CD4-positive, alpha-beta T cell treated with Interleukin-4 for 1 hour (primary cell): Measurements from ENCODE around the gene ZNF605.
"Not testable (repeated sequence)": the region's sequence is repeated elsewhere in the genome, so short reads cannot be mapped to it uniquely, and the experiment has no call there.

Source experiments
- DNase-seq, 2 donors: peaks; one replicate each; pipeline ENCODE4 v3.0.0-alpha.2; 2020 to 2022

Gene ZNF605

DNA sequence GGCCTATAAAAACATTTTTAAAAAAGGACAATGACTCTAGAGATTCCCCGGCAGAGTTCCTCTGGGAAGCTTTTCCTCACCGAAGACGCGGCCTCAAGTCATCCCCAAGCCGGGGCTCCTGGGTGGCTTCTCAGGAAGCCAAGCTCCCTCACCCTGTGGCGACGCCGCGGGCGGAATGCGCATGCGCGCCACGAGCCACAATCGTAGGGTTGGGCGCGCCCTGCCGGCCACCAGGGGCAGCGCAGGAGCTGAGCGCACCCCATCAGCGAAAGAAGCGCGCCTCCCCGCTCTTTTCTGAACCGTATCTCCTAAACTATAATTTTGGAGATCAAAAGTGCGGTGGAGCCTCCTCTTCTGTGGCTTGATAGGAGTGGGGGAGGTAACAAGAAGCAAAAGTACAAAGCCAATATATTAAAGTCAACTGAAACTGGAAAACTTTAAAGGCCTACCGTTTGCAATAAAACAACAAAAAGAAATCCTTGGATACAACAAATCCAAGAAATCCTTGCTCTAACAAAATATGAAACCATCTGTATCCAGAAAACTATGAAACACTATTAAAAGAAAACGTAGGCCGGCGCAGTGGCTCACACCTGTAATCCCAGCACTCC lies 51.3 kb downstream of the ZNF605 start:
- peak; percentile 88 to 90 for DNase-seq

GRCh38 chr12:132899033-132899432 lies 57.1 kb downstream of the ZNF605 start:
- no peak for DNase-seq

DNA sequence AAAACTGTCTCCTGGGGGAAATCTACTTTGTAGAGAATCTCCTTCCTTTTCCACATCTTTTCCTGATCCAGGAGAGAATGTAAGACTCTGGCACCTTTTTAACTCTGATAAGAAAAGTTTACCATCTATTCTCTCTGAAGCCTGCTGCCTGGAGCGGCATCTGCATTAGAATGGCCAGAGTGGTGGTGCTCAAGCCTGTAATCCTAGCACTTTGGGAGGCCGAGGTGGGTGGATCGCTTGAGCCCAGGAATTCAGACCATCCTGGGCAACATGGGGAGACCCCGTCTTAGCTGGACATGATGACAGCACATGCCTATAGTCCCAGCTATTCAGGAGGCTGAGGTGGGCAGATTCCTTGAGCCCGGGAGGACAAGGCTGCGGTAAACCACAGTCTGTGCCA lies 67.3 kb downstream of the ZNF605 start:
- no peak for DNase-seq

GRCh38 chr12:132887513-132888351 lies 68.4 kb downstream of the ZNF605 start, which contains the start of gene CHFR:
CHFR (minus strand) TSS chr12:132887605; CDS start chr12:132887328, 277 bp downstream.
- peak; percentile 96 to 97 for DNase-seq

- DNase-seq = no peak
These were observed 69.3 kb downstream of the ZNF605 start for GRCh38 chr12:132886529-132887477.

DNA sequence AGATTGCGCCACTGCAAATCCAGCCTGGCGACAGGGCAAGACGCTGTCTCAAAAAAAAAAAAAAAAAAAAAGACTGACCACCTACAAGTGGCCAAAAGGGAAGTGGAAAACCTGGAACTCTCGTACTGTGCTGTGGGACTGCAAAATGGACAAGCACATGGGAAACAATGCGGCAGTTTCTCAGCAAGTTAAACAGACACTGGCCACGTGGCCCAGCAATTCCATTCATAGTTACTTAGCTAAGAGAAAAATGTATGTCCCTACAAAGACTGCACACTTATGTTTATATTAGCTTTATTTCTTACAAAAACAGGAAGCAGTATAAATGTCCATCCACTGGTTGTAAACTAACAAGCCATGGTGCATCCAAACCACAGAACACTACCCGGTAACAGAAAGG lies 74.3 kb downstream of the ZNF605 start:
- DNase-seq = no peak

- DNase-seq = not testable (repeated sequence)
These were observed 81.5 kb downstream of the ZNF605 start for GRCh38 chr12:132874620-132875019.

DNA sequence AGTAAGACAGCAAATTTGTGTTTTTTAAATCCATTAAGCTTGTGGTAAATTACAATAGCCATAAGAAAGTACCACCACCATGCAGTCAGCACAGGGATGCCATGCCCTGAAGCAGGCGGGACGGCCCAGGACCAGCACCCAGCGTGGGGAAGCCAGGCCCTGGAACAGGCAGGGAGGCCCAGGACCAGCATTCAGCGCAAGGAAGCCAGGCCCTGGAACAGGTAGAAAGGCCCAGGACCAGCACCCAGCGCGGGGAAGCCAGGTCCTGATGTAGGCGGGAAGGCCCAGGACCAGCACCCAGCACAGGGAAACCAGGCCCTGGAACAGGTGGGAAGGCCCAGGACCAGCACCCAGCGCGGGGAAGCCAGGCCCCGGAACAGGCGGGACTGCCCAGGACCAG lies 81.9 kb downstream of the ZNF605 start:
- no peak for DNase-seq

GRCh38 chr12:132873724-132874123 lies 82.4 kb downstream of the ZNF605 start:
- no peak for DNase-seq

GRCh38 chr12:132872975-132873421 lies 83.1 kb downstream of the ZNF605 start:
- peak in 1 of 2 donors; percentile 15 for DNase-seq

DNA sequence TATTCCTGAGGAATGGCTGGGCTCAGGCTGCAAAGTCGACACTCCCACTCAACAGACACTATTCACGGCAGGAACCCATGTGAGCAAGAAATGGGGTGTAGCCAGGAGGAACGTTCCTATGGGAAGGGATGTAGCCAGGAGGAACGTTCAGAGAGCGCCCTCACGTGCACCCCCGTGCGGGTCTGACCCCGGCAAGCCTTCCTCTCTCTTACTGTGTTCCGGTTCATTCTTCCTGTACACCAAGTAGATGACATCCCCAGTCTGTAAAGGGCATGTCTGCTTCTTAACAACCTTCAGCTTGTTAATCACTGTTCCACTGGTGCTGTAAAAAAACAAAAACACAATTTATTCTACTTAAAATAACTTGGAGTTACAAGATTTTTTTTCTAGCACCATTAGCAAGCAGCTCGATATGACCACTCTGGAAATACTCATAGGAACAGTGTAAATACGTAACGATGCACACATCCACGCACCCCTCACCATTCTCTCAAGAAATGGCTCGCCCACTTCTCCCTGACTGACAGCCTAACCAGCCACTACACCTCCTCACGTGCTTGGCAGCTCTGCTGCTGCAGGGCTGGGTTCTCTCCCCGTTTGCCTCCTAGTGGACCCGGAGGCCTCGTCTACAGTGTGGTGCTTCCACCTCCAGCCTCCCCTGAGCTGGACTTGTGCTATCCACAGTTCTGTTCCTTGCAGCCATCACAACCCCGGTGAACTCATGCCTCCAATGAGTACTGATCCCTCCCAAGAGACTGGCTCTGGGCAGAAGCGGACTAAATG lies 83.8 kb downstream of the ZNF605 start:
- no peak for DNase-seq

GRCh38 chr12:132869551-132869950 lies 86.6 kb downstream of the ZNF605 start:
- DNase-seq = no peak
